Stimulated activated CD8-positive, alpha-beta memory T cell treated with anti-CD3 and anti-CD28 coated beads, Interleukin-15, amount 100 ng/mL, for 4 hours (primary cell): ENCODE data around the gene ST7.
A peak's percentile ranks its signal among the peaks of the same experiment; 100 is the strongest.

Source experiments
- DNase-seq, 2 donors: peaks; one replicate each; pipeline ENCODE4 v3.0.0-alpha.2; 2020; ENCODE audit warnings: low read depth in 2 of 2

ST7 gene

GRCh38 chr7:117192108-117192507, 238.8 kb downstream of the ST7 start:
- DNase-seq, result no peak

GRCh38 chr7:117193564-117193963, 240.3 kb downstream of the ST7 start:
- no peak for DNase-seq

- no peak for DNase-seq
These were observed 241.1 kb downstream of the ST7 start for GRCh38 chr7:117194445-117194844.

GRCh38 chr7:117195361-117196029, 242.2 kb downstream of the ST7 start:
- DNase-seq, result no peak

GRCh38 chr7:117200132-117200531, 246.8 kb downstream of the ST7 start:
- no peak for DNase-seq

- DNase-seq, result no peak
These were observed 247.6 kb downstream of the ST7 start for GRCh38 chr7:117200786-117201458.

GRCh38 chr7:117202511-117202910, 249.2 kb downstream of the ST7 start:
- no peak for DNase-seq

- DNase-seq, result no peak
These were observed 249.9 kb downstream of the ST7 start for GRCh38 chr7:117203205-117203604.

GRCh38 chr7:117205873-117206272, 252.6 kb downstream of the ST7 start:
- no peak for DNase-seq

GRCh38 chr7:117208257-117208656, 255.0 kb downstream of the ST7 start:
- DNase-seq, result no peak

GRCh38 chr7:117210397-117210796, 257.1 kb downstream of the ST7 start:
- no peak for DNase-seq

- no peak for DNase-seq
These were observed 257.6 kb downstream of the ST7 start for GRCh38 chr7:117210908-117211307.

GRCh38 chr7:117211614-117212013, 258.3 kb downstream of the ST7 start:
- no peak for DNase-seq

GRCh38 chr7:117212969-117213877, 259.9 kb downstream of the ST7 start:
- peak in 1 of 2 donors; percentile 7 for DNase-seq

GRCh38 chr7:117216010-117216409, 262.7 kb downstream of the ST7 start:
- DNase-seq, result no peak

- DNase-seq, result no peak
These were observed 263.3 kb downstream of the ST7 start for GRCh38 chr7:117216436-117217069.

- no peak for DNase-seq
These were observed 264.1 kb downstream of the ST7 start for GRCh38 chr7:117217106-117218035.

GRCh38 chr7:117218700-117219099, 265.4 kb downstream of the ST7 start:
- no peak for DNase-seq

- no peak for DNase-seq
These were observed 266.2 kb downstream of the ST7 start for GRCh38 chr7:117219485-117219884.

- DNase-seq, result no peak
These were observed 267.5 kb downstream of the ST7 start for GRCh38 chr7:117220836-117221235.

GRCh38 chr7:117225536-117225935, 272.2 kb downstream of the ST7 start:
- DNase-seq, result no peak
